Measurements from ENCODE around the gene FBXL14.
A peak's percentile ranks its signal among the peaks of the same experiment; 100 is the strongest.

FBXL14 gene

DNA sequence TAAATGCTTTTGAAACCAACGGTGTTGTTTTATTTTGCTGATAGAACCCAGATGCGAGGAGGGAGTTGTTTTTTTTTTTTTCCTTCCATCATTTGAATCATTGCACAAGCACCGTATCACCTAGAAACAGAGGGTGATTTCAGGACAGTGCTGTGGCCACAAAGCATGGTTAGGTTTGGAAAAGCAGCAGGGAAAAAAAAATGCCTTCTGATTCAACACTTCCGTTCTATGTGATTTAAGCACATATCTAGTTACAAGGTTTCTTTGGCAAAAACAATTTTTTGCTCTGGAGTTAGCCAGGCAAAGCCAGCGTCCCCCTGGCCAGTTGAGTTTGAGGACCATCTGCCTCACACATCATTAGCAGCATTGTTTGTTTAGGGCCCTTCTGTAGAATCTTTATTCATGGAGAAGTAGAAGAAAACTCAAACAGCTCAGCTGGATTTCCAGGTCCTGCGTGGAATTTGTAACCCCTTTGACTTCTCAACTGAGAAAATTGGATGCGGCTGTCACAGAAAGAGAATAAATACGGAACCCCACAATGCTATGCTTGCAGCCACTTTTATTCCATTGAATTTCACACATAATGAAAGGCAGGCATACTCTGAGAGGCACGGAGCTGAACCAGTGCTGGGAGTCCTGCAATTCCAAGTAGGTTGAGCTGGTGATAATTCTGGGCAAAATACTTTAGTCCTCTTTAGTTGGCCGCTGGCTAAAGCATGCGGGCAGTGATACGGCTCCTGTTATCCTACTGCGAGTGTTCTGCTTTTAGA lies 17.6 kb upstream of the FBXL14 start:
- peak; percentile 90 to 93 for DNase-seq (ENCODE audit: low read depth in 2 of 2)
- peak overlapping the region in 1 of 2 donors; percentile 27 for H3K4me3 ChIP-seq (replicated peaks in 1 of 2; ENCODE audit: low read depth in 2 of 2, low read length in 2 of 2)
- TF ChIP-seq, protein P1, sequence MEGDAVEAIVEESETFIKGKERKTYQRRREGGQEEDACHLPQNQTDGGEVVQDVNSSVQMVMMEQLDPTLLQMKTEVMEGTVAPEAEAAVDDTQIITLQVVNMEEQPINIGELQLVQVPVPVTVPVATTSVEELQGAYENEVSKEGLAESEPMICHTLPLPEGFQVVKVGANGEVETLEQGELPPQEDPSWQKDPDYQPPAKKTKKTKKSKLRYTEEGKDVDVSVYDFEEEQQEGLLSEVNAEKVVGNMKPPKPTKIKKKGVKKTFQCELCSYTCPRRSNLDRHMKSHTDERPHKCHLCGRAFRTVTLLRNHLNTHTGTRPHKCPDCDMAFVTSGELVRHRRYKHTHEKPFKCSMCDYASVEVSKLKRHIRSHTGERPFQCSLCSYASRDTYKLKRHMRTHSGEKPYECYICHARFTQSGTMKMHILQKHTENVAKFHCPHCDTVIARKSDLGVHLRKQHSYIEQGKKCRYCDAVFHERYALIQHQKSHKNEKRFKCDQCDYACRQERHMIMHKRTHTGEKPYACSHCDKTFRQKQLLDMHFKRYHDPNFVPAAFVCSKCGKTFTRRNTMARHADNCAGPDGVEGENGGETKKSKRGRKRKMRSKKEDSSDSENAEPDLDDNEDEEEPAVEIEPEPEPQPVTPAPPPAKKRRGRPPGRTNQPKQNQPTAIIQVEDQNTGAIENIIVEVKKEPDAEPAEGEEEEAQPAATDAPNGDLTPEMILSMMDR (IDR thresholded peaks at IDR 0.05; ENCODE audit: low read depth, low read length), result no peak

DNA sequence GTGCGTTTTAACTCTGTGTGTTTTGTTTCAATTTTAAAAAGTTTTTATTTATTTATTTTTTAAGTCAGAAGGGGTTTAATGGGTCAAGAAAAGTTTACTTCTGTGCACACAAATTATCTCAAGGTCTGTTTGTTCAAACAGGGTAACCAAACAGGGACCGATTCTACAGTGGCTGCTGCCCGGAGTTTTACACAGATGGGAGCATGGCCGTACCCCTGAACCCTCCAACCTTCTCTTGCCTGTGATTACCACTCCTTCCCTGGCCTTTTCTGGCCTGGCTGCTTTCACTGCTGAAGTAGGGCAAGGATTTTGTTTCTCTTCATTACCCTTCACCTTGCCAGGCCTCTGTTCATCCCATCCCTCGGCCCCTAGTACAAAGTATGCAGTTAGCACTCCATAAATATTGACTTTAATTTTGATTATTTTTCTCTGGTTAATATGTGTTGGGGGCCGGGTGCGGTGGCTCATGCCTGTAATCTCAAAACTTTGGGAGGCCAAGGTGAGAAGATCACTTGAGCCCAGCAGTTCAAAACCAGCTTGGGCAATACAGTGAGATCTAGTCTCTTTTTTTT lies 15.8 kb upstream of the FBXL14 start:
- no peak overlapping the region for H3K4me3 ChIP-seq (replicated peaks in 1 of 2; ENCODE audit: low read depth in 2 of 2, low read length in 2 of 2)
- TF ChIP-seq, protein P1 (IDR thresholded peaks at IDR 0.05; ENCODE audit: low read depth, low read length), result no peak
- no peak for DNase-seq (ENCODE audit: low read depth in 2 of 2)

DNA sequence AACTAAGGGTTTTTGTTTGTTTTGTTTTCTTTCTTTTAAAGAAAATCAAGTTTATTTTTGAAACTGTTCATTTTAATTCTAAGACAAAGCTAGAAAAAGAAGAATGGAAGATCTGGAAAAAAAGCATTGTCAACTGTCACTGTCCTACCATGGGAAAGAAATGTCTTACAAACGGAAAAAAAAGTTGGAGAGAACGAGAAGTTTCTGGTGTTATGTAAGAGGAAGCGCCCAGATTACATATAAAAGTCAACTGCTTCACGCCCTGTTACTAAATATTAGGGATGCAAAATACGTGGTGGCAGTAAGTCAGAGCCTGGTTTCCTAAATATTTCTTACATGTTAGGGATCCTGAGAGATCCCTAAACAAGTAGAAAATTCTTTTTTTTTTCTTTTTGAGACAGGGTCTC lies 14.3 kb upstream of the FBXL14 start:
- TF ChIP-seq, protein P1 (IDR thresholded peaks at IDR 0.05; ENCODE audit: low read depth, low read length), result no peak
- H3K4me3 ChIP-seq (replicated peaks in 1 of 2; ENCODE audit: low read depth in 2 of 2, low read length in 2 of 2), result no peak overlapping the region
- peak; percentile 47 to 49 for DNase-seq (ENCODE audit: low read depth in 2 of 2)

DNA sequence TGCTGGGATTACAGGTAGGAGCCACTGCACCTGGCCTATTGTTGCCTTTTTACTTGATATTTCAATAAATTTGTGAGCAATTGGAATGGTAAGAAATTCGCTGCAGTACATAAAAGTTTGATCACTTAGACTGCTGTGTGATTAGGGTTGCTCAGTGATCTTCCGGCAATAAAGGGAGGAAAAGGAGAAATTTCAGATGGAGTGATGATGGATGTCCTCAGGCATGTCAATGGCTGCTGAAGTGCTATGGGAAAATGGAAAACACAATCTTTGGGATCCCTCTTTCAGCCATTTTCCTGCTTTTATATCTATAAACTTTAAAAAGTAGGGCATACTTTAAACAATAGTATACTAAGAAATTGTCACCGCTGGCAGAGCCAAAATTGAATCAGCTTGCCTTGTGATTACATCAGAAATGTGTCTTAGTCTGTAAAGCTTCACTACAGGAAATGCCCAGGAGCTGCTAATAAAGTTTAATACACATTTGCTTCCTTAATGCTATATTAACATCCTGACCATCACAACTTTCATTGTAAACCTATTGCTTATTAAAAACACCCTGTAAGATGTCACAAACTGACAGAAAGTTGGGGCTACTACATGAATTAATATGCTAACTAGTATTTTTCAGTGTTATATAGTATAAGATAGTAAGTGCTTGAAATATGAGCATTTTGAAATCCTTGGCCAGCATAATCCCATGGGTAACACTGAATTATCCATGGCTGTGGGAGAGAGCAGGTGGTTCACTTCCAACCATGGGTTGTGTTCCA lies 13.7 kb upstream of the FBXL14 start:
- DNase-seq (ENCODE audit: low read depth in 2 of 2), result peak; percentile 49 to 66
- H3K4me3 ChIP-seq (replicated peaks in 1 of 2; ENCODE audit: low read depth in 2 of 2, low read length in 2 of 2), result no peak overlapping the region
- TF ChIP-seq, protein P1 (IDR thresholded peaks at IDR 0.05; ENCODE audit: low read depth, low read length), result no peak

DNA sequence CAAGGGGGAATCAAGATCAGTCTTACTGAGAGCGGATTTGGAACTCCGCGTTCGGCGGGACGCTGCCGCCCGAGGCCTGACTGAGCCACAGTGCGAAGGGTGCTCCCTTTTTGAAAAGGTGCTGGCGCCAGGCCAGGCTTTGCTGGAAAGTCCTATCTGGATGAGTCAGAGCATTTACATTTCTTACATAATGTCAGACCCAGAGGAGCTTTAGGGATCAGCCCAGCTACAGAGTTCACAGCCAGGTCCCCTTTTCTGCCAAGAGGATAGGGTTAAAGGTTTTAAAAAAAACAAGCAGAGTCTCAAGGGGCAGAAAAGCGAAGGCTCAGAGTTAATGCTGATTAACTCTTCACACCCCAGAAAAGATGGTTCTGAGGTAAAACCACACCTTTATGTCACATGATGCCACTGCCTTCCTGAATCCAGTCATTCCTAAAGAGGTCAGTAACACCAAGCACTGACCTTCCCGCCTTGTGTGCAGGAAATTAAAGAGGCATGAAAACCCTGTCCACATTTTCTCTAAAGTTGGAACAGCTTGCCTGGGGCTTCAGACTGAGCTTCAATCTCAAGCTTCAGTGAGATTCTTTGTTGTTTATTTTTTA lies 11.7 kb upstream of the FBXL14 start:
- peak overlapping the region; percentile 35 to 42 for H3K4me3 ChIP-seq (replicated peaks in 1 of 2; ENCODE audit: low read depth in 2 of 2, low read length in 2 of 2)
- peak; percentile 94 to 95 for DNase-seq (ENCODE audit: low read depth in 2 of 2)
- TF ChIP-seq, protein P1 (IDR thresholded peaks at IDR 0.05; ENCODE audit: low read depth, low read length), result no peak

DNA sequence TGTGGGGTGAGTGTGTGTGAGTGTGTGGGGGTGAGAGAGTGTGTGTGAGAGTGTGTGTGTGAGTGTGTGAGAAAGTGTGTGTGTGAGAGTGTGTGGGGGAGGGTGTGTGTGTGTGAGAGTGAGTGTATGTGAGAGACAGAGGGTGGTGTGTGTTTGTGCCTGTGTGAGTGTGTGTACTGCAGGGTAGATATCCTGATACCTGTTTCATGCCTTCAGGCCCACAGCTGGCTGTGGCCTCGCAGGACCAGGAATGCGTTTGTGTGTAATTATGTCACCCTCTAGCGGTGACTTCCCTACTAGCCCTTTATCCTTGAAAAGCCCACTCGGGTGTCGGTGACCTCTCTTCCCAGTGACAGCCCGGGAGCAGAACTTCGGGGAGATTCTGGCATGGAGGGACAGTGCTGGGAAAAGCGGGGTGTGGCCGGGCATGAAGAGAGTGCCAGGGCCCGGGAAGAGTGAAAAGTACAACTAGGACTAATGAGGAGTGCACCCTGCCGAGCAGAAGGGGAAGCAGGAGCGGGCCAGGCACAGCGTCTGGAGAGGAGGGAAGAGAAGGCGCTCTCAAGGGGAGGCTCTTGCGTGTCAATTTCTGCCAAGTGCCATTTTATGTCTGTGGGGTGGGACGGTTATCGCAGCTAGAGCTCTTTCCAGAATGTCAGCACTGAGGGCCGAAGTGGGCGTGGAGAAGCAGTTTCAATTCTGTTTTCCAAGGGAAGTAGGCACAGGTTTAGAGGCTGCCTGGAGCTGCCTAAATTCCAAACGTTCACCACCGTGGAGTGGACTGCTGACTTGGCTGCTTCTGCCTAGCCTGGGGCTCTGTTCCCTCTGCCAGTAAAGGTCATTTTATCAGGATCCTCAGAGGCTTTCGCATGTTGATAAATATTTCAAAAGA lies 11.0 kb upstream of the FBXL14 start:
- TF ChIP-seq, protein P1 (IDR thresholded peaks at IDR 0.05; ENCODE audit: low read depth, low read length), result peak; percentile 76
- peak overlapping the region; percentile 35 to 42 for H3K4me3 ChIP-seq (replicated peaks in 1 of 2; ENCODE audit: low read depth in 2 of 2, low read length in 2 of 2)
- DNase-seq (ENCODE audit: low read depth in 2 of 2), result peak; percentile 87 to 88

Measured in cardiac fibroblast (primary cell).